NOMO-1 (cell line): ENCODE results near the gene DENND6B.

Experiments used
- DNase-seq, 2 experiments: peaks; one replicate each; lab custom pipeline; 2025; ENCODE audit not compliant: unreplicated experiment in 2 of 2; lab: John Stamatoyannopoulos, UW

Gene DENND6B

DNA sequence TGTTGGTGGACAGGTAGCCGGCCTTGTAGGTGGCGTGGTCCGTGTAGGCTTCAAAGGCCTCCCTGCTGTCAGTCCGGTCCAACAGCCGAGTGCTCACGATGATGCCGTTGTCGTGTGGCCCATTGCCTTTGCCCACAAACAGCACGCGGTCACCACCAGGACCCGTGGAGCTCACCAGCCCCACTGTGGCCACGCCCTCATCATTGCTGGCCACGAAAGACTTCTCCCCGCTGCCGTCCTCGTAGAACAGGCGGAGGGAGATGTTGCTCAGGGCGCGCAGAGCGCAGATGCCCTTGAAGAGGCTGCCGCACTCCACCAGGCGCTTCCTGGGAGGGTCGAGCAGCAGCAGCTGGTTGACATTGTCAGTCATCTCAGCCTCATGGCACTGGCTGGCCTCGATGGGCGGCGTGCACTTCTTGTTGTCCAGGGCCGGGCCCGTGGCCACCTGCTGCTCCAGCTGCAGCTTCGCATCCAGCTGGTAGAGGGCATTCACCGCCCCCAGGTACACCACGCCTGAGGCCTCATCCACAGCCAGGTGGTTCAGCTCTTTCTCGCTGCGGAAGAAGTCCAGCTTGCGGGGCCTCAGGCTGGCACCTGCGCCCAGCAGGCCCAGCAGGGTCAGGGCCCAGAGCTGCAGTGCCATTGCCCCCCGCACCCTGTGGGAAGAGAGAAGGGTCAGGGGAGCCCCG, 36.7 kb downstream of the DENND6B start:
- DNase-seq: no peak

DNA sequence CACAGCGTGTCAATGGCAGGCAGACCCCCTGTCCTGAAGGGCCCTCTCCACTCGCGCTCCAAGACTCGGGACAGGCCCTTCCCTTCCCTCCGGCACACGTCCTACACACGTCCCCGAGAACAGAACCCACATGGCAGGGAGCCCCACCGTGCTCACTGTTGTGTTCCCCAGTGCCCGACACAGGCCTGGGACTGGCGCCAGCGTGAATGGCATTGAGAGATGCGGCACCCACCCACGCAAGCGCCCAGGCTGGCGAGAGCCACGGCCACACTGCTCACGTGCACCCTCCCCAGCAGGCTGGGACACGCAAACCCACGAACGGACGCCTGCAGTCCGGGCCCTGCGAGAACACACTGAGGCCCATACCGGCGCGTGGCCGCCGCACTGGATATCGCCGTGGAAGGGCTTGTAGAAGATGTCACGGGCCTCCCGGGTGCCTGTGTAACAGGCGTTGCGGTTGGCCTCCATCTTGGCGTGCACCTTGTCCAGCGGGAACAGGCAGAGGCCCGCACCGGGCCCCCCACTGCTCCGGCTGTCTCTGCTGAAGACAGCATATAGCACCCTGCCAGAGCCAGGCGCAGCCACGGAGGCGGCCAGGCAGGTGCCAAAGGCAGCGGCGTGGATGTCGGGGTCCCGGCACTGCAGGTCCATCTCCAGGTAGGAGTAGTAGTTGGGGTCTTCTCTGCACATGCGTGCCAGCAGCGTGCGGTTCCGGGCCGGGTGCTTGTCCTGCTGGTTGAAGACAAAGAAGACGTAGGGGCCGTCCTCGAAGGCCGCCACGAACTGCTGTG, 37.5 kb downstream of the DENND6B start:
- DNase-seq: no peak

DNA sequence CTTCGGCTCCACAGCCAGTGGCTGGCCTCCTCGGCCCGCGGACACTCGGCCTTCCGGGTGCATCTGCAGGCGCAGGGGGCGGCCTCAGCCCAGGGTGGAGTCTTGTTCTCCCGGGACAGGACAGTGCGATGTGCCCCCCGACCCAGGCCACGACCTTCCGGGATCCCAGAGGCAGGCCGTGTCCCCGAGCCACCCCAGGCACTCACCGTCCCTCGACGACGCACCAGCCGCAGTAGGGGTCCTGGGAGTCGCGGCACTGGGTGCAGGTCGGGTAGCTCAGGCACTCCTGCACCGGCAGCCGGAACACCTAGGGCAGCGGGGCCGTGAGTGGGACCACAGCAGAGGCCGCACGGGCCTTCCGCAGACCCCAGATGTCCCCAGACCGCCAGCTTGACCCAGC, 39.1 kb downstream of the DENND6B start:
- no peak for DNase-seq

DNA sequence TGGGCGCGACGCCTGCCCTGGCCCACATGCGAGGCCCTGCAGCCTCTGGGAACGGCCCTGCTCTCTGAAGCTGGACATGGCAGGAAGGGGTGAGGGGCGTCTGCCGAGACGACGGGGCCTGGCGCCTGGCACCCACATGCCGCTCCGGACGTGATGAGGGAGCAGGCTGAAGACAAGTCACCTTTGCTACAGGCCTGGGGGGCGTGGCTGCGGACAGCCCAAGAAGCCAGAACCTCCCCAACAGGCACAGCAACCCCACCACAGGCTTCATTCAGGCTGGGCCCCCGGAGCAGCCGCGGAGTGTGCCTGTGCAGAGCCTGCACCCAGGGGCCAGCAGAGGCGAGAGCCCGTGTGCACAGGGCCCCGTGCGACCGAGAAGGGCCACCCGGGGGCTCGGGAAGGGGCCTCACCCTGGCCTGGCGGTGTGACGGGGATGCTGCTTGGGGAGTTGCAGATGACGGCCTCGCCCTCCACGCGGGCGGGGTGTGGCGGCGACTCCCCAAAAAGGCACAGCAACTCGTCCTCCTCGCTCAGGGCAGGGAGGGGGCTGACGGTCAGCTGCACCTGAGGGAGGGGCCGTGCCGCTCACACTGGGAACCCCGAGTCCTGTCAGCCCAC, 40.0 kb downstream of the DENND6B start:
- DNase-seq: no peak

DNA sequence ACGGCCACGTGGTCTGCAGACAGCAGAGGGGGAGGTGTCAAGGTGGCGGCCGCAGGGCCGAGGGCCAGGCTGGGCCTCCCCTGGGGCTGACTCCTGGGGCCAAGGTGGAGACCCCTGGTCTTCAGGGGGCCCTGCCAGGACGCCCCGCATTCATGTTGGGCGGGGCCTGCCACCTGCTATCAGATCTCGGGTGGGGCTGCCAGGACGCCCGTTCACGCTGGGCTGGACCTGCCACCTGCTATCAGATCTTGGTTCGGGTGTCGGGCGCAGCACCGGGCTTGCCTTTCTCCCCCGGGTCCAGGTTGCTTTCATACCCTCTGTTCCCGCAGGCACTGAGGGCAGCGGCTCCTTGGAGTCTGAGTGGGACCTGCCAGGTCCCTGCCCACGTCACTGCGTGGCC, 40.5 kb downstream of the DENND6B start:
- no peak for DNase-seq

- no peak for DNase-seq
These were observed 41.1 kb downstream of the DENND6B start for GRCh38 chr22:50285568-50286229.

DNA sequence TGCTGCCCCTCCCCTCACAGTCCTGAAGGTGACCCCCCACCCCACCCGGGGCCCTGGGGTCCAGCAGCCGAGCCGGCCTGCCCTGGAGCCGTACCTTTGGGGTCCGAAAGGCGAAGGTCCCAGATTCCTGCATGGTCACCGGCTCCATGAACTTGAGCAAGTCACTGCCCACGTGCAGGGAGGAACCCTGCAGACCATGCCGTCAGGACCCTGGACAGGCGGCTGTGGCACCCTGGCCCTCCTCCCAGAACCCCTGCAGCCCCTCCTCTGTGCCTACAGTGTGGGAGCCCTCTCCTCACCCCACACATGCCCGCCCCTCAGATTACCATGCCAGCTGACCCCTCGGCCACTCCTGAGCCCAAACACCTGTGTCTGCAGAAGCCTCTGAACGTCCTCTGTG, 42.3 kb downstream of the DENND6B start:
- DNase-seq: no peak

DNA sequence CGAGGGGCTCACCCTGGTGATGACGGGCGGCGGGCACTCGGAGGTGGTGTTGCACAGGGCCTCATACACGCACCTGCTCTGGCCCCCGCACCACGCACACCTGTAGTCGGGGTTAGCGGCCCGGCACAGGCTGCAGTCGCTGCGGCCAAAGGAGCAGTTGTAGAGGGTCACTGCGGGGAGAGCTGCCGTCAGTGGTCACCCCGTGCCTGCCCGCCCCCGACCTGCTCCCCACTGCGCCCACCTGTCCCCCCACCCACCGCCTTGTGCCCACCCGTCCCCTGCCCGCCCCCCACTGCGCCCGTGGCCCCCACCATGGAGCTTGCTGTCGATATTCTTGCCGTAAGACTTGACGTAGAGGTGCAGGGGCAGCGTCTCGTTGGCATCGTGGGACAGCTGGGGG, 43.0 kb downstream of the DENND6B start:
- no peak for DNase-seq

- no peak for DNase-seq
These were observed 44.3 kb downstream of the DENND6B start for GRCh38 chr22:50282361-50283155.

GRCh38 chr22:50281957-50282356, 44.9 kb downstream of the DENND6B start:
- no peak for DNase-seq

DNA sequence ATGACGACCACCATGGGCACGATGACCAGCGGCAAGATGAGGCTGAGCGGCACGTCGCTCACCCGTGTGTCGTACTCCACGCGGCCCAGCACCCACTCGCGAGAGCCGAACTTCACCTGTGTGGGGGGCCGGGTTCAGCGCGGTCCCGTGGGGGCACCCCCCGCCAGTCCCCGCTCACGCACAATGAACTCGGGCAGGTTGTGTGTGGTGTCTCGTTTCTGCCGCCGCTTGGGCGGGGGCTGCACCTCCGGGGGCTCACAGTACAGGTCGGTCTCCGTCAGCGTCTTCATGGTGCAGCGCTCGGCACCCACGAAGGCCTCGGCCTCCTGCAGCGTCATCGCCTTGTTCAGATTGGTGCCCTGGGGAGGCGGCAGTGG, 45.4 kb downstream of the DENND6B start:
- no peak for DNase-seq

DNA sequence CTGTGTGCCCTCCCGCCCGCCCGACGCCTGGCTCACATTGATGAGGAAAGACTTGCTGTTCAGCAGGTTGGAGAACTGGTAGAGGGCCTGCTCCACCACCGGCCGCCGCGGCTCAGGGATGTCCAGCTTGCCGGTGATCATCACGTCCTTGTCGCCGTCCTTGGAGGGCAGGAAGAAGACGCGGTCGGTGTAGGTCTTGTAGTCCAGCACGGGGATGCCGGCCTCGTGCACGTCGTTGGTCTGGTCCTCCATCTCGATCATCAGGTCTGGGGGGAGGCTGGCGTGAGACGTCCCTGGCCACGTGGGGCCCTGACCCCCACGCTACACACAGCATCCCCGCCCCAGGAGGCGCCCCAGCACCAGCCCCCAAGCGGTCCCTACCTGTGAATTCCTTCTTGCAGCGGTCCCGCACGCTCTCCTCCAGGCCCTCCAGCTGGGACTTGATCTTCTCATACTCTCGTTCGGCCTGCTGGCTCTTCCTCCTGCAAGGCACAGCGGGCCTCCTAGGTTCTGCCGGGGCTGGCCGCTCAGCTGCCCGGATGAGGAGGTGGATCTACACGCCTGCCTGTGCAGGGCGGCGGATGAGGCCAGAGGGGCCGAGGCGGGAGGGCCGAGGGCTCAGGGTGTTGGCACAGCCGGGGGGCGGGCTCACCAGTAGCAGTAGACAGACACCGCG, 46.0 kb downstream of the DENND6B start:
- no peak for DNase-seq

GRCh38 chr22:50280022-50280707, 46.6 kb downstream of the DENND6B start:
- no peak for DNase-seq

DNA sequence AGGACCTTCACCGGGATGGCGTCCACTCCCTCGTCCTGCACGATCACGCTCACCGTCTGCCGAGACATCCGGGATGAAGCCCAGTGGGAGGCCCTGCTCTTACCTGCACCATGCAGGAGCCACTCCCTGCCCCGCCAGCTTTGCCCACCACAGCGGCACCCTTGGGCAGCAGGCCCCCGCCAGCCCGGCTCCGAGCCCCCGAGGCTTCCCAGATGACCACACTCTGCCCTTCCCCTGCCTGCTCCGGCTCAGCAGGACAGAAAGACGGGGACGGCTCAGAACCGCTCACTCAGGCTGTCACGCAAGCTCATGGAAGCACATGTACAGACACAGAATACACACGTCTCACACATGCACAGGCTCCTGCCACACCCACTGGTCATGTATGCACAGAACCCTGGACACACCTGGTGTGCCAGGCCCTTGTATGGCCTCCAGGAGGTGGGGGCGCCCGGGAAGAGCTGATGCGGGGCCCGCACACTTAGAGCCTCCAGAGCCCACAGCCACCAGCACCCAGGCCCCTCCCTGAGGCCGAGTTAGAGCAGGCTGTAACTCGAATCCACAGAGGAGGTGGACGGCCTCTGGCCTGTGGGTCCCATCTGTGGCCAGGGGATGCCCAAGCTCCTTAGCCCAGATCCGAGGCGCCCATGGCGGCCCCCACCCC, 47.7 kb downstream of the DENND6B start:
- DNase-seq: no peak

- DNase-seq: no peak
These were observed 48.4 kb downstream of the DENND6B start for GRCh38 chr22:50278461-50278860.

DNA sequence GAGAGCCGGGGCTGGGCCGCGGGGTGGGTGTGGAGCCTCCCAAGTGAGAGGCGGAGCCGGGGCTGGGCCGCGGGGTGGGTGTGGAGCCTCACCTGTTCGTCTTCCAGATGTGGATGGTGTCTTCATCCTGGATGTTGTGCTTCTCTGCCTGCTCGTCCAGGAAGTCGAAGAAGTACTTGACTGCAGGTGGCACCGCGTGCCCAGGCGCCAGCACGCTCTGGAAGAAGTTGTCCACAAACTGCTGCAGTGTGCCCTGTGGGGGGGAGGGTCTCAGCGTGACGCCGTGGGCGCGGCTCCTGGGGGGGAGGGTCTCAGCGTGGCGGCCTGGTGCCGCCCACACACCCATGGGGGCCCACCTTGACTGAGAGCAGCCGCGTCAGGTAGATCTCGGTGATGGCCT, 49.1 kb downstream of the DENND6B start:
- DNase-seq: no peak

DNA sequence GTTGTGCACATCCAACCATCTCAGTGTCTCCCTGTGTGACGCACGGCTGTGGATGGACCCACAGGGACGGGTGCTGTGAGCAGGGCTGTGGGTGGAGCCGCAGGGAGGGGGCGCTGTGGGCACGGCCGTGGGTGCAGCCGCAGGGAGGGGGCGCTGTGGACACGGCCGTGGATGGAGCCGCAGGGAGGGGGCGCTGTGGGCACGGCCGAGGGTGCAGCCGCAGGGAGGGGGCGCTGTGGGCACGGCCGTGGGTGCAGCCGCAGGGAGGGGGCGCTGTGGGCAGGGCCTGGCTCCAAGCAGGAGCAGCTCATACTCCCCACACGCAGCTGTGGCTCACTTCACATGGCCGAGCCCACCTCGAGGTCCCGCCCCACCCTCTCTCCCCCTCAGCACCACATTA, 50.7 kb downstream of the DENND6B start:
- DNase-seq: peak; percentile 37 to 50

GRCh38 chr22:50275181-50276055, 51.4 kb downstream of the DENND6B start:
- no peak for DNase-seq
